HL-60 (cell line): Measurements from ENCODE around the gene NPY2R.

Experiments
- DNase-seq, 2 experiments: peaks; one replicate each; pipeline ENCODE4 v3.0.0-alpha.2; 2010 to 2020; ENCODE audit warnings: low read depth in 1 of 2, low spot score in 1 of 2
- H3K27ac ChIP-seq: fragments of 250-450 bp; sonication (Bioruptor Pico); replicated peaks from 2 replicates; pipeline ENCODE4 v1.5.1; 2020; ENCODE audit warnings: mild to moderate bottlenecking, moderate library complexity
- H3K27me3 ChIP-seq: fragments of 250-450 bp; sonication (Bioruptor Pico); 2 replicates; pipeline ENCODE4 v1.5.1; 2021; ENCODE audit warnings: mild to moderate bottlenecking, moderate library complexity; ENCODE audit not compliant: insufficient read depth, poor library complexity, severe bottlenecking
- H3K4me3 ChIP-seq: replicated peaks from 2 replicates; pipeline ENCODE4 v1.5.1; 2011; ENCODE audit warnings: mild to moderate bottlenecking, control low read depth, low read length; ENCODE audit not compliant: insufficient read depth
- GABPA ChIP-seq: IDR thresholded peaks from 2 replicates; pipeline ENCODE4 v1.6.1; 2012; ENCODE audit warnings: low read depth
- POLR2AphosphoS5 ChIP-seq: IDR thresholded peaks from 2 replicates; pipeline ENCODE4 v1.6.1; 2012; ENCODE audit warnings: low read depth
- SPI1 ChIP-seq: IDR thresholded peaks from 2 replicates; pipeline ENCODE4 v1.6.1; 2012; ENCODE audit warnings: low read depth, mild to moderate bottlenecking, borderline replicate concordance
- TF ChIP-seq, protein P1 (sequence below): IDR thresholded peaks from one replicate; pipeline ENCODE4 v1.5.1; 2011; ENCODE audit warnings: low read length, control low read depth, inconsistent platforms; ENCODE audit not compliant: insufficient read depth
- TF ChIP-seq, protein P2 (sequence below): IDR thresholded peaks from 2 replicates; pipeline ENCODE4 v1.6.1; 2012; ENCODE audit warnings: low read depth; ENCODE audit not compliant: insufficient replicate concordance

The NPY2R gene

DNA sequence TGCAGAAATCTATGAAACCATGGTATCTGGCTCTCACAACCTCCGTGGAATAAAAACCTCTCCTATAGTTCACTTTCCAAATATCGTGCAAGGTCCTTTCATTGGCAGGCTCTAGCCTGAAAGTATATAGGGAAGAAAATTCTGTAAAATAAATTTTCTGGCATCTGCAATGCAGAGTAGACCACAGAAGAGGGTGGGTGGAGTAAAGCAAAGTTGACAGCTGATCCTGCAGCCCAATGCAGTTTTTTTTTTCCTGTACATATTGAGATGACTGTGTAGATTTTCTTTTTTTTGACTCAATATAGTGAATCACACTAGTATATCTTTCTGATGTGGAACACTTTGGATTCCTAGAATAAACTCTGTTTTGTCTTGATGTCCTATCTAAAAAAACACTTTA, 56.7 kb downstream of the NPY2R start:
- Histone ChIP-seq H3K4me3 (no peak overlapping the region), H3K27me3 (no peaks in the 10 kb centered on the region), H3K27ac (no peak overlapping the region)
- no peak for DNase-seq
- TF ChIP-seq, protein P1, sequence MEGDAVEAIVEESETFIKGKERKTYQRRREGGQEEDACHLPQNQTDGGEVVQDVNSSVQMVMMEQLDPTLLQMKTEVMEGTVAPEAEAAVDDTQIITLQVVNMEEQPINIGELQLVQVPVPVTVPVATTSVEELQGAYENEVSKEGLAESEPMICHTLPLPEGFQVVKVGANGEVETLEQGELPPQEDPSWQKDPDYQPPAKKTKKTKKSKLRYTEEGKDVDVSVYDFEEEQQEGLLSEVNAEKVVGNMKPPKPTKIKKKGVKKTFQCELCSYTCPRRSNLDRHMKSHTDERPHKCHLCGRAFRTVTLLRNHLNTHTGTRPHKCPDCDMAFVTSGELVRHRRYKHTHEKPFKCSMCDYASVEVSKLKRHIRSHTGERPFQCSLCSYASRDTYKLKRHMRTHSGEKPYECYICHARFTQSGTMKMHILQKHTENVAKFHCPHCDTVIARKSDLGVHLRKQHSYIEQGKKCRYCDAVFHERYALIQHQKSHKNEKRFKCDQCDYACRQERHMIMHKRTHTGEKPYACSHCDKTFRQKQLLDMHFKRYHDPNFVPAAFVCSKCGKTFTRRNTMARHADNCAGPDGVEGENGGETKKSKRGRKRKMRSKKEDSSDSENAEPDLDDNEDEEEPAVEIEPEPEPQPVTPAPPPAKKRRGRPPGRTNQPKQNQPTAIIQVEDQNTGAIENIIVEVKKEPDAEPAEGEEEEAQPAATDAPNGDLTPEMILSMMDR: no peak
- TF ChIP-seq SPI1 (no peak), GABPA (no peak), POLR2AphosphoS5 (no peak)
- TF ChIP-seq, protein P2, sequence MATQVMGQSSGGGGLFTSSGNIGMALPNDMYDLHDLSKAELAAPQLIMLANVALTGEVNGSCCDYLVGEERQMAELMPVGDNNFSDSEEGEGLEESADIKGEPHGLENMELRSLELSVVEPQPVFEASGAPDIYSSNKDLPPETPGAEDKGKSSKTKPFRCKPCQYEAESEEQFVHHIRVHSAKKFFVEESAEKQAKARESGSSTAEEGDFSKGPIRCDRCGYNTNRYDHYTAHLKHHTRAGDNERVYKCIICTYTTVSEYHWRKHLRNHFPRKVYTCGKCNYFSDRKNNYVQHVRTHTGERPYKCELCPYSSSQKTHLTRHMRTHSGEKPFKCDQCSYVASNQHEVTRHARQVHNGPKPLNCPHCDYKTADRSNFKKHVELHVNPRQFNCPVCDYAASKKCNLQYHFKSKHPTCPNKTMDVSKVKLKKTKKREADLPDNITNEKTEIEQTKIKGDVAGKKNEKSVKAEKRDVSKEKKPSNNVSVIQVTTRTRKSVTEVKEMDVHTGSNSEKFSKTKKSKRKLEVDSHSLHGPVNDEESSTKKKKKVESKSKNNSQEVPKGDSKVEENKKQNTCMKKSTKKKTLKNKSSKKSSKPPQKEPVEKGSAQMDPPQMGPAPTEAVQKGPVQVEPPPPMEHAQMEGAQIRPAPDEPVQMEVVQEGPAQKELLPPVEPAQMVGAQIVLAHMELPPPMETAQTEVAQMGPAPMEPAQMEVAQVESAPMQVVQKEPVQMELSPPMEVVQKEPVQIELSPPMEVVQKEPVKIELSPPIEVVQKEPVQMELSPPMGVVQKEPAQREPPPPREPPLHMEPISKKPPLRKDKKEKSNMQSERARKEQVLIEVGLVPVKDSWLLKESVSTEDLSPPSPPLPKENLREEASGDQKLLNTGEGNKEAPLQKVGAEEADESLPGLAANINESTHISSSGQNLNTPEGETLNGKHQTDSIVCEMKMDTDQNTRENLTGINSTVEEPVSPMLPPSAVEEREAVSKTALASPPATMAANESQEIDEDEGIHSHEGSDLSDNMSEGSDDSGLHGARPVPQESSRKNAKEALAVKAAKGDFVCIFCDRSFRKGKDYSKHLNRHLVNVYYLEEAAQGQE: no peak
